Germinal center (tissue), 1 donor: Measurements from ENCODE around the gene SLIT3.
A peak's percentile ranks its signal among the peaks of the same experiment; 100 is the strongest.
"Not testable (repeated sequence)": the region's sequence is repeated elsewhere in the genome, so short reads cannot be mapped to it uniquely, and the experiment has no call there.

Source experiments
- DNase-seq: peaks from one replicate; pipeline ENCODE4 v3.0.0; 2012; ENCODE audit warnings: mixed read lengths, low spot score

The SLIT3 gene

GRCh38 chr5:168770996-168771395, 529.9 kb downstream of the SLIT3 start:
- DNase-seq, result no peak

GRCh38 chr5:168770036-168770498, 530.9 kb downstream of the SLIT3 start:
- no peak for DNase-seq

- no peak for DNase-seq
Observed at GRCh38 chr5:168768172-168768571, 532.8 kb downstream of the SLIT3 start.

- no peak for DNase-seq
Observed at GRCh38 chr5:168766426-168766700, 534.6 kb downstream of the SLIT3 start.

- DNase-seq, result no peak
Observed at GRCh38 chr5:168765551-168766425, 535.2 kb downstream of the SLIT3 start.

- DNase-seq, result no peak
Observed at GRCh38 chr5:168765086-168765550, 535.8 kb downstream of the SLIT3 start.

GRCh38 chr5:168756453-168757391, 544.2 kb downstream of the SLIT3 start:
- no peak for DNase-seq

GRCh38 chr5:168755548-168756093, 545.3 kb downstream of the SLIT3 start:
- no peak for DNase-seq

GRCh38 chr5:168753691-168754254, 547.2 kb downstream of the SLIT3 start:
- DNase-seq, result no peak

GRCh38 chr5:168752416-168753190, 548.3 kb downstream of the SLIT3 start:
- no peak for DNase-seq

- no peak for DNase-seq
Observed at GRCh38 chr5:168752012-168752411, 548.9 kb downstream of the SLIT3 start.

- no peak for DNase-seq
Observed at GRCh38 chr5:168750926-168751325, 550.0 kb downstream of the SLIT3 start.

- DNase-seq, result no peak
Observed at GRCh38 chr5:168749391-168750100, 551.4 kb downstream of the SLIT3 start.

- DNase-seq, result peak; percentile 60
Observed at GRCh38 chr5:168747987-168748777, 552.8 kb downstream of the SLIT3 start.

GRCh38 chr5:168746893-168747640, 553.9 kb downstream of the SLIT3 start:
- DNase-seq, result no peak

GRCh38 chr5:168746126-168746892, 554.6 kb downstream of the SLIT3 start:
- DNase-seq, result not testable (repeated sequence)

- no peak for DNase-seq
Observed at GRCh38 chr5:168743617-168744016, 557.3 kb downstream of the SLIT3 start.

GRCh38 chr5:168742311-168742710, 558.6 kb downstream of the SLIT3 start:
- not testable (repeated sequence) for DNase-seq
